ENCODE results near the gene ELL2.

Gene ELL2

DNA sequence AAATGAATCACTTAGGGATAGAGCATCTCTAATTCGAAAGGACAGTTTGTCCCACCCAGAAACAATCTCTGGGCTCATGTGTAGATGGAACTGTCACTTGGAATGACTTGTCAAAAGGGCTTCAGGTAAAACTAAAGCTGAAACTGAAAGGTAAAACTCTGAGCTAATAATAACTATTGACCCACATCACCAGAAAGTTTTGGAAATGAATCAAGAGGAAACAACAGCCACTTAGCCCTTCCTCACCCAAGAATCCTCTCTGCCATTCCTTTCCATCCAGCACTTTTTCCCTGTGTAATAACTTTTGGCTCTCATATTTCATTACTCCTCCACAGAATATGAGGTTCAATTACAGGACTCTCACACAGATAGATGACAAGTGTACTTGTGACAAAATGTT lies 125.1 kb downstream of the ELL2 start:
- TF ChIP-seq, protein P1, sequence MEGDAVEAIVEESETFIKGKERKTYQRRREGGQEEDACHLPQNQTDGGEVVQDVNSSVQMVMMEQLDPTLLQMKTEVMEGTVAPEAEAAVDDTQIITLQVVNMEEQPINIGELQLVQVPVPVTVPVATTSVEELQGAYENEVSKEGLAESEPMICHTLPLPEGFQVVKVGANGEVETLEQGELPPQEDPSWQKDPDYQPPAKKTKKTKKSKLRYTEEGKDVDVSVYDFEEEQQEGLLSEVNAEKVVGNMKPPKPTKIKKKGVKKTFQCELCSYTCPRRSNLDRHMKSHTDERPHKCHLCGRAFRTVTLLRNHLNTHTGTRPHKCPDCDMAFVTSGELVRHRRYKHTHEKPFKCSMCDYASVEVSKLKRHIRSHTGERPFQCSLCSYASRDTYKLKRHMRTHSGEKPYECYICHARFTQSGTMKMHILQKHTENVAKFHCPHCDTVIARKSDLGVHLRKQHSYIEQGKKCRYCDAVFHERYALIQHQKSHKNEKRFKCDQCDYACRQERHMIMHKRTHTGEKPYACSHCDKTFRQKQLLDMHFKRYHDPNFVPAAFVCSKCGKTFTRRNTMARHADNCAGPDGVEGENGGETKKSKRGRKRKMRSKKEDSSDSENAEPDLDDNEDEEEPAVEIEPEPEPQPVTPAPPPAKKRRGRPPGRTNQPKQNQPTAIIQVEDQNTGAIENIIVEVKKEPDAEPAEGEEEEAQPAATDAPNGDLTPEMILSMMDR (IDR thresholded peaks at IDR 0.05; ENCODE audit: control insufficient read depth, extremely low read depth, insufficient read depth), result no peak
- no peak overlapping the region for H3K4me3 ChIP-seq (ENCODE audit: low read depth, low read length)
- no peak for DNase-seq (ENCODE audit: low read depth)

DNA sequence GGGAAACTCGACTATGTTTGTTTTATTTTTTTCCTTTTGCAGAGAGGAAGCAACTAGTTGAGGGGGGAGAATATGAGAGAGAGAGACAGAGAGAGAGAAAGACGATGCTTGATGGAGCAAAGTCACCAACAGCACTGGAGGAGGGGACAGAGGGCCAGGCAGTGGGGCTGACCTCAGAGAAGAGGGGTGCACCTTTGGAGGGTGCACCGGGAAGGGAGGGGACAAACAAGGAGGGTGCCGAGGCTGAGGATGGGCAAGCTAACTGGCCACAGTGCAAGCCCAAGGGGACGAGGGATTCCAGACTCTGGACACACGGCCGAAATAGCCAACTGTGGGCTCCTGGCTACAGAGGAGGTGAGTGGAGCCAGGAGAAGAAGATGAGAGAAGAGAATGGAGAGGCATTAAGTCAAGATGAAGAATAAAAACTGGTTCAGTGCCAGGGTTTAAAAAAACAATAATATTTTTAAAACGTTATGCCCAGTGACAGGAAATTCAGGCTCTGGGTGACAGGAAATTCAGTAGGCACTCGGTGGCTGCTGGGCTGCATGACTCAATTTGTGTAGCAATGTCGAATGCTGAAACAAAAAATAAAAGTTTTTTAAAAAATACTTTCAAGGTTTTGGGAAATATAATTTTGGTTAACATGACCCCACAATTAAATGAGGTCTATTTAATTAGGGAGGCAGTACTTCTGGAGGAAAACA lies 125.8 kb downstream of the ELL2 start:
- no peak overlapping the region for H3K4me3 ChIP-seq (ENCODE audit: low read depth, low read length)
- DNase-seq (ENCODE audit: low read depth), result no peak

More for the DNA sequence above, 125.8 kb downstream of the ELL2 start:
- TF ChIP-seq, protein P1 (IDR thresholded peaks at IDR 0.05; ENCODE audit: control insufficient read depth, extremely low read depth, insufficient read depth), result no peak

Measured in LNCaP clone FGC (cell line).